Panc1 (cell line): ENCODE data around the gene CFAP69.

Experiments used
- CTCF ChIP-seq: fragments of 450-650 bp; IDR thresholded peaks from 2 replicates; pipeline ENCODE4 v1.5.1; 2017; ENCODE audit warnings: mild to moderate bottlenecking
- POLR2AphosphoS5 ChIP-seq: IDR thresholded peaks from 2 replicates; pipeline ENCODE4 v1.6.1; 2012; ENCODE audit warnings: mild to moderate bottlenecking, low read depth, low read length, moderate library complexity
- SIN3A ChIP-seq: IDR thresholded peaks from 2 replicates; pipeline ENCODE4 v1.6.1; 2012; ENCODE audit warnings: low read depth, mild to moderate bottlenecking, low read length, moderate library complexity, borderline replicate concordance; ENCODE audit not compliant: insufficient read depth

GRCh38 chr7:90313907-90314306 is 68.9 kb downstream of the CFAP69 start:
- TF ChIP-seq POLR2AphosphoS5, result no peak
- TF ChIP-seq CTCF, result no peak
- no peak for TF ChIP-seq SIN3A
